Right forelimb (tissue), 1 donor: ENCODE measurements around the gene CAPRIN1.
"Not testable (repeated sequence)": the region's sequence is repeated elsewhere in the genome, so short reads cannot be mapped to it uniquely, and the experiment has no call there.

ENCODE experiments used
- DNase-seq: peaks from one replicate; pipeline ENCODE4 v3.0.0-alpha.2; 2018

The CAPRIN1 gene

DNA sequence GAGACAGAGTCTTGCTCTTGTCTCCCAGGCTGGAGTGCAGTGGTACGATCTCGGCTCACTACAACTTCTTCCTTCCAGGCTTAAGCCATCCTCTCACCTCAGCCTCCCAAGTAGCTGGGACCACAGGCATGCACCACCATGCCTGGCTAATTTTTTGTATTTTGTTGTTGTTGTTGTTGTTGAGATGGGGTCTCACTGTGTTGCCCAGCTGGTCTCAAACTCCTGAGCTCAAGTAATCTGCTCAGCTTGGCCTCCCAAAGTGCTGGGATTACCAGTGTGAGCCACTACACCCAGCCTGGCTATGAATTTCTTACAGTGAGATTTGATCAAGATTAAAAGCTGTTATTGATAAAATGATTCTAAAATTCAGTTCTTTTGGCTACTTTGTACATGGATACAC, 43.4 kb downstream of the CAPRIN1 start:
- not testable (repeated sequence) for DNase-seq

DNA sequence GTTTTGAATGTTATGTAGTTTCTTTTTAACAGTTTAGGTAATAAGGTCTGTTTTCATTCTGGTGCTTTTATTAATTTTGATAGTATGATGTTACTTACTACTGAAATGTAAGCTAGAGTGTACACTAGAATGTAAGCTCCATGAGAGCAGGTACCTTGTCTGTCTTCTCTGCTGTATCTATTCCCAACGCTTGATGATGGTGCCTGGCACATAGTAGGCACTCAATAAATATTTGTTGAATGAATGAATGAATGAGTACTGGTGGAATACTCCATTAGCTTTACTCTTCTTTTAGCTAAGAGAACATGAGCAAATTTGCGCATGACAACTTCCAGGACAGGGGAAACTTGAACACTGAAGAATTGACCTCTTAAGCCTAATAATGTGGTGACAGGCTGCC, 47.3 kb downstream of the CAPRIN1 start:
- no peak for DNase-seq

DNA sequence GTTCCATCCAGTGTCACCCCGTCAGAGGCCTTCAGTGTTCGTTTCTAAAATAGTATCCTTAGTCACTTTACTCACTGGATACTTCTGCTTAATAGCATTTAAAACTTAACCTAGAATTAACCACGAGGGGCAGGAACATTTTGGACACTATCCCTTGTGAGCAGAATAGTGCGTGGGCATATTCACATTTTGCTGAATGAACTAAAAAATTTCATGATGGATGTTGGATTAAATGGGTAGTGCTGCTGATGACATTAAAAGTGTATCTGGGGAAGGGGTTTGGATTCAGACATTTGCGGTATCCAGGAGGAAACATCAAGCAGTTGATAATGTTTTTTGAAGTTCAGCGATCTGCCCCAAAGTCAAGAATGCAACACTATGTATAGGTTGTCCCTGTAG, 53.1 kb downstream of the CAPRIN1 start:
- DNase-seq = no peak

DNA sequence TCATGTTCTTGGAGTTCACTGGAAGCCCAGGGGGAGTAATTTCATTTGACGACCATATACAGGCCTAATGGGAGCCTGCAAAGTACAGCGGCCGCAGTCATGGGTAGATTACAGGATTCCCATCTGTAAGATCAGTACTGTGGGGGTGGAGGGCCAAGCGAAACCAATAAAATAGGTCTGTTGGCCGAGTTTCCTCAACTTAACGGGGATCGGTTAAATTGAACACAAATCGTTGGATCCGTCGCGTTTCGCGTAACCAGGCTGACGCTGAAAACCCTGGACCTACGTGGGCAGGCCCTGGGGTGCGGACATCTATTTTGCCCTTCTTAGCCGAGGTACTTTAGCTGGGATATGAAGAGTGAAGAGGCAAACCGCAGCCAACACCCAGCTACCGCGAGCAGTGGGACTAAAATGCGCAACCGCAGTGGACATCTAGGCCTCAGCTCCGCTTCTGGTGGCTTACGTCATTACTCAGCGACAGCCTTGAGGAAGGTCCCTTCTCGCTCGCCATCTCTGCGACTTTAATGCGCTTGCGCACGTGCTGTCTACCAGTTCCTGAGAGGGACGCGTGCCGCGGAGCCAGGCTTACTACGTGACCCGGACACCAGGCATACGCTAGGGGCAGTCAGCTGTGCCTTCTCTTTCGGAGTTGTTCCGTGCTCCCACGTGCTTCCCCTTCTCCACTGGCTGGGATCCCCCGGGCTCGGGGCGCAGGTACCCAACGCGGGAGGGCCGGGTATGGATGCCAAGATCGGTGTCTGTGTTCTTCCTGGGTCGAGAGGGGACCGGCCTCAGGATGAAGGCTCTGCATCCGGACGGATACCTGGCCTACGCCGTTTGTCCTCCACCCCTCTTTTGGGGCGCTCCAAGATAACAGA, 53.8 kb downstream of the CAPRIN1 start, which contains the start of gene NAT10:
NAT10 (plus strand) TSS at position 551 of the 878 bp plus-strand sequence. CDS start 2,597 bp downstream, outside the sequence.
- DNase-seq = peak; percentile 96

DNA sequence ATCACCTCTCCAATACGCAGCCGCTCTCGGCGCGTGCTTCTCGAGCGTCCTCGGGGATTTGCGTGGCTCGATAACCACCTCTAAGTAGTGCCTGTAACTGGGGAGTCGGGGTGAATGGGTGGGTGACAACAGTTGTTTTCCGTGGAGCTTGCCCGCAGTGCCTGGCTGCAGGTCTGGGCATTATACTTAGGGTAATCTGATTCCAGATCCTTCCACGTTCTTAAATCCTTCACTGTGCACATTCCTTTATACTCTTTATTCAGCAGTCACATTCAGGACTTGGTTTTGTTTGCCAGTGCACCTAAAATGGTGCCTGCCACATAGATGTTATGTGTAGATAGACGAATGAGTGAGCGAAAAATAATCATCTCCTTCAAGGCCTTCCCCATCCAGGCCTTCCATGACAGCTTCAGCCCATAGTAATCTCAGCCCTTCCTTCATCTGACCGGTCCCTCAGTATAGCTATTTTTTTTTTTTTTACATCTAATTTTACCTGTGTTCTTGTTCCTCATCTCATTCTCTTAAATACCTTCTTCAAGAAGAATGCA, 54.5 kb downstream of the CAPRIN1 start:
- no peak for DNase-seq

DNA sequence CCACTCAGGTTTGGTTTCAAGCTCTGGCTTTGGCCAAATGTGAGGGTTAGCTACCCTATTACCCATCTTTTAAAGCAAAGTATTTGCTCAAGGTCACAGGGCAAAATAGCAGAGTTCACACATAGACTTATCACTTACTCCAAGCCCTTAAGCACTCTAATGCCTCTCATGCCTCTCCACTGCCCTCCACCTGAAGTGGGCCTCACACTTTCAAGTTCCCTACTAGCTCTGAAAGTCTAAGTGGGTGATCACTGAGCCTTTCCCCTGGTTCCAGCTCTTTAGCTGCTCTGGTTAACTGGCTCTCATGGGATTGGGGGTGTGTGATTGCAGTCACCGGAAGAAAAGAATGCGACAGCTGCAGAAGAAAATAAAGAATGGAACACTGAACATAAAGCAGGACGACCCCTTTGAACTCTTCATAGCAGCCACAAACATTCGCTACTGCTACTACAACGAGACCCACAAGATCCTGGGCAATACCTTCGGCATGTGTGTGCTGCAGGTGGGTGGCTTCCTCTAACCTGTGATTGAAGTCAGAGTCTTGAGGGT, 60.3 kb downstream of the CAPRIN1 start:
- no peak for DNase-seq

DNA sequence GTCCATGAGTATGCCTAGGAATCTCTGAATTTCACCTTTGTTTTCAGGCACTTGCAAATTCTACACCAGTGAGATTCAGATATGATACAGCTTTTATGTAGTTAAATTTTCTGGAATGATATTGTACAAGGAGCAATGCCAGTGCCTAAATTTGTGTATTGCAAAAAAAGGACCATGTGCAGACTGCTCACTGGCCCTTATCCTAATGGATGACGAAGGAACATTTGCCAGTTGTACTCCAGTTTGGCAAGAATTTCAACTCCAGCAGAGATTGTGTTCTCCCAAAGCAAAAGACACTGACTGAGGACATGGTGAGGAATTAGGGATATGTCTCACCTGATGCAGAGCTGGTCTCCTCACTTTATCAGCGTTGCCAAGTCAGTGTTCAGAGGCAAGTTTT, 62.5 kb downstream of the CAPRIN1 start:
- DNase-seq = no peak

DNA sequence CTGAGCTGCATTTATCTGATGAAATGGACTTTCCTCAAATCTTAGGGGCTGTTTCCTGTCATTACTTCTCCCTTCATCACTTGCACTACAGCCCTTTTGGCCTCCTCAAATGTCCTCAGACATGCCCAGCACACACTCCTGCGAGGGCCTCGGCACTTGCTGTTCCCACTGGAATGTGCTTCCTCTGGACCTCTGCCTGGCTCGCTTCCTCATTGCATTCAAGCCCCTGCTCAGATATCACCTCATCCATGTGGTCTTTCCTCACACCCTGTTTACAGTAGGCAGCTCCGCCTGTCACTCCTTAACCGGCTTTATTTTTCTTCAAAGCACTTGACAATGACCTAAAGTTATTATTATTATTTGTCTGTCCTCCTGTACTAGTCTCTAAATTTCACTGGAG, 62.9 kb downstream of the CAPRIN1 start:
- DNase-seq = no peak

DNA sequence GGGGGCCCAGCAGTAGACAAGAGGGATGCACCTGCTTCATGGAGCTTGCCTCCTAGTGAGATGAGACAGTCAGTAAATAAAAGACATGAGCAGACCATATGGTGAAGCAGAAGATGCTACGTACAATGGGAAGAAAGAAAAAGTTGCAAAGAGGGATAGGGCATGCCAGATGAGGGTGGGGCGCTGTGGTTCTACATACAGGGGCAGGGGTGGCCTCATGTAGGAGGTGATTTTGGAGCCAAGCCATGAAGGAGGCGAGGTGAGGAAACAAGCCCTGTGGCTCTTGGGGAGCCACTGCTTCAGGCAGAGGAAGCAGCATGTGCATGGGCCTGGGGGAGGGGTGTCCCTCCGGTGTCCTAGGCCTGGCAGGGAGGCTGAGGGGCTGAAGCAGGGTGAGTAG, 69.1 kb downstream of the CAPRIN1 start:
- DNase-seq = no peak

DNA sequence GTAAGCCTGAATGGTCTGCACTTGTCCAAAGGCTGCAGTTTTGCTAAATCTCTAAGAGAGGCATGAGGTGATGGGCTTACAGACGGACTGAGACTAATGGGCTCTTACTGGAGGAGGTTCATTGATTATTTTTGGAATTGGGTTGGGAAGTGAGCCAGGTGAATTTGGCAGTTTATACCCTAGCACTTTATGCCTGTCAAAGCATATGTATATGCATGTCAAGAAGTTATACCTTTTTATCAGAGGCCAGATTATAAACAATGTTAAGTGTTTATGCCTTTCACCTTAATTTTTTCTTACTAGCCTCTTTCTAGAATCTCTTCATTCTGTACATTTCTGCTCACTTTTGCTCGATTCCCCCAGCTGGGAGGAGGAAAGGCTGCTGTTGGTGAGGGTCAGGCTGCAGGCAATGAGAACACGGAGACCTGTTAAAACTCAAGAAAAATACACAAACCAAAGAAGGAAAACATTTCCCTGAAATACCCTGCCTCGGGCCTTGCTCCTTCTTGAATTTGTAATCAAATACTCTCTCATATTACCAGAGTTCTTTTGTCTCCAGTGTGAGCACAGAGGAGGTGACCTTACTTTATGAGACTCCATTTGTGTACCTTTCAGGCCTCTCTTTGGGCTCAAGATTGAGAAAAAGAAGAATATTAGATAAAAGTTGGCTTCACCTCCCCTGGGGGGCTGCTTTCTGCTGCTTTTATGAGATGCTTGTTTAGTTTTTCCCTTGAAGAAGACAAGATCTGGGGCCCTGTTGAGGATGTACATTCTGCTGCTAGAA, 73.5 kb downstream of the CAPRIN1 start:
- DNase-seq = no peak

DNA sequence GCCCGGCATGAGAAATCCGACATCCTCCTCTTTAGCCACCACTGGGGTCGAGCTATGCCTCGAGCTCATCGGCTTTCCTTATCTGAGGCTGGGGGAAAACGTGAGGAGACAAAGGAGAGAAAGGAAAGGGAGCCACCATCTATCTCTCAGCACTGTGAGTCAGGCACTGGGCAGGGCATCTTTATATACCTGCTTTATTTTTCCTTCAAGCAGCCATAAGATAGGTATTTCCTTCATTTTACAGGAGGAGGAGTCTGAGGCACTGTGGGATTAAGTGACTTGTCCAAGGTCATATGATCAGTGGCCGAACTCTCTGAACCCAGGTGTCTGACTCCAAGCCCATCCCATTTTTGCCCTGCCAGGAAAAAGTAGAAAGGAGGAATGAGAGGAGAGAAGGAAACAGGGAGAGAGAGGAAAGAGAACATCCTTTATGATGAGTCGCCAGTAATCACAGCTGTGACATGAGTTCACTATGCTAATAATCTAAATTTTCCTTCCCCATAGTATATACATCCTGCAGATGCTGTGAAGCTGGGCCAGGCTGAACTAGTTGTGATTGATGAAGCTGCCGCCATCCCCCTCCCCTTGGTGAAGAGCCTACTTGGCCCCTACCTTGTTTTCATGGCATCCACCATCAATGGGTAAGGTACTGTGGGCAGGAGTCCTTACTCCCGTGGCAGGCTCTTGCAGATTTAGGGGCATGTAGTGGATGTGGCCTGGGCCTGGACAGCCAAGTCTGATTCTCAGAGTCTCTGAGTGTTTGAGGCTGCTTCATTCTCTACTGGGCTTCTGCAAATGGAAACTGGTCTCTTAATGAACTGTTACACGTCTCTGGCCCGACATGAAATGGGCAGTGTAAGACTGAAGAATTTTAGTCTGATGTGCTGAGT, 75.7 kb downstream of the CAPRIN1 start:
- no peak for DNase-seq

DNA sequence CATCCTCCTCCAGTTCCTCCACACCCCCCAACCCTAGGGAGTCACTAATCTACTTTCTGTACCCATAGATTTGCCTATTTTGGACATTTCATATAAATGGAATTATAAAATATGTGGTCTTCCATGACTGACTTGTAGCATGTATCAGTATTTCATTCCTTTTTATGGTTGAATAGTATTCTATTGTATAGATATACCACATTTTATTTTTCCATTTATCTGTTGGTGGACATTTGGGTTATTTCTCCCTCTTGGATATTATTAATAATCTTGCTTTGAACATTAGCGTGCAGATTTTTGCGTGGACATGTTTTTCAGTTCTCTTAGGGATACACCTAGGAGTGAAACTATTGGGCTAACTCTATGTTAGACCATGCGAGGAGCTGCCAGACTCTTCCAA, 77.3 kb downstream of the CAPRIN1 start:
- DNase-seq = no peak

DNA sequence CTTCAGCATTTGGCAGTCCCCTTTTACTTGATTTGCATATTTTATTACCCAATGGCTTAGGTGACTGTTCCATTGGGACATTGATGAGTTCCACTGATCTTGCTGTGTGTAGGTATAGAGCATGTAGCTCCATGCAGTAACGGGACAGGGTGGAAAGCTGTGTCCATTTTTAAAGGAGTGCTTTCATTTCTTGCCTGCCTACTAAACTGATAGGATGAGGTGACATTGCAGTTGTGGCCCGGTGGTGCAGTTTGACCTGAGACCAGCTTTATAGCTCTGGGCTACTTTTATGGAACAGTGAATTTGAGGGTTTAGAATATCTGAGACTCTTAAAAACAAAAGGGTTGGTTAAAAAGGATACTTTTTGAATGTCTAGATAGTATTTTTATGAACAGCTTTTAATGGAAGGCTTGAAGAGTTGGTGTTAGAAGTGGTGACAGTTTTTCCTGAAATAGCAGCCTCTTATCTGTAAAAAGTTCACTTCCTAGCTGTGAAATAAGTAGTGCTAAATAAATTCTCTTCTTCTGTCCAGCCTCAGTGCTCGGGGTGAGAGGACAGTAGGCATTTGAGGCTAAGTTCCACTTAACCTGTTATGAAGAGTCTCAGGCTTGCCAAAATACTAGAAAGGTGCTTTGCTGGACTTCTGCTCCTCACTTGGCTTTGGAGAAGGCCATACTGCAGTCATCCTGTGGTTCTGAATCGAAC, 80.9 kb downstream of the CAPRIN1 start:
- DNase-seq = no peak

DNA sequence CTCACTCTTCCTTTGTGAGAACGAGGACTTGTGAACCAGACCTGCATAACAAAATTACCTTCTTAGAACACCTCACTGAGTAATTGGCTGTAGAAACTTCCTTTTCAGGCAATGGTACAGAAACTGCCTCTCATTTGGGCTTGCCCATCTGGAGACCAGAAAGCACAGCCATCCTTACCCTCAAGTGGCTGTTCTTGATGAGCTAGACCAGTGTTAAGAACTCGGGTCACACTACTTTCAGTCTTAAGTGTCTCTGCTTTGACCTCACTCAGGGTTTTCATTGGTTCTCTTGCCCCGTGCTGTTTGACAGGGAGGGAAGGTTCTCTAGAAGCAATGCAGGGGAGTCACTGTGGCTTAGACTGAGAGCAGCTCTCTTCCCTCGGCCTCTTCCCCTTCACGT, 83.2 kb downstream of the CAPRIN1 start:
- no peak for DNase-seq

DNA sequence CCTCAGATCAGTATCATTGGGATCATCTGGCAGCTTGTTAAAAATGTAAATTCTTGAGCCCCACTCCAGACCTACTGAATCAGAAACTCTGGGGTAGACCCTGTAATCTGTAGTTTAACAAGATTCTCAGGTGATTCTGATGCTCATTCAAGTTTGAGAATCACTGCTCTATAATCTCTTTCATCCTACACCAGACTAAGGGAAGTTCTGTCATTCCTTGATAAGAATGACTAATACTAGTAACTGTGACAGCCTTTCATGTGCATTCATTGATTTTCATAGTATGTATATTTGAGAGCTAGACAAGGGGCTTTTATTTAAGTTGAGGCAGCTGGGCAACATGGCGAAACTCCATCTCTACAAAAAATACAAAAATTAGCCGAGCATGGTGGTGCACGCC, 83.9 kb downstream of the CAPRIN1 start:
- DNase-seq = no peak

DNA sequence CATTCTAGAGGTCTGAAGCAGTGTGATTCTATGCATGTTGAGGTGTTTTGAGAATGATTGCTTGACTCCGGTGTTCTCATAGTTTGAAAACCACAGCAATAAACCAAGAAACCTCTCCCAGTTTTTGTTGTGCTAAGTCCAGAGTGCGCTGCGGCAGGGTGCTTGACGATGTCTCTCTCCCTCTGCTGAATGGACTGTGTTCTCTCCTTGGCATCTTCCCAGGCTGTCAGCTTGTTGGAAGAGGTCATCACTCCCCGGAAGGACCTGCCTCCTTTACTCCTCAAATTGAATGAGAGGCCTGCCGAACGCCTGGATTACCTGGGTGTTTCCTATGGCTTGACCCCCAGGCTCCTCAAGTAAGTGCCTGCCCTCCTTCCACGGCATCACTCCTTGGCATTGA, 84.9 kb downstream of the CAPRIN1 start:
- DNase-seq = no peak

DNA sequence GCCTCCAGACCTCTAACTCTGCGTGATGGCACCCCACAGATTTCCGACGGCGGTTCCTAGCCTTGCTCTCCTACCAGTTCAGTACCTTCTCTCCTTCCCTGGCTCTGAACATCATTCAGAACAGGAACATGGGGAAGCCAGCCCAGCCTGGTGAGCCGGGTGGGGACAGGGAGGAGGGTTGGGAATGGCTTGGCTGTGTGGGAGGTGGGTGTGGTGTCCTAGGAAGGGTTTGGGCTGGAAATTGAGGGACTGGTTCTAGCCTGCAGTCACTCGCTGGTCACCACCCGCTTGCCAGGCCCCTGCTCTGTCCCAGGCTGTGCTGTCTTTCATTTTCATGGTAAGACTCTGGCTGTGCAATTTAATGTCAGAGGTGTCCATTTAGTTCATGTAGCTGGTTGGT, 87.8 kb downstream of the CAPRIN1 start:
- no peak for DNase-seq

DNA sequence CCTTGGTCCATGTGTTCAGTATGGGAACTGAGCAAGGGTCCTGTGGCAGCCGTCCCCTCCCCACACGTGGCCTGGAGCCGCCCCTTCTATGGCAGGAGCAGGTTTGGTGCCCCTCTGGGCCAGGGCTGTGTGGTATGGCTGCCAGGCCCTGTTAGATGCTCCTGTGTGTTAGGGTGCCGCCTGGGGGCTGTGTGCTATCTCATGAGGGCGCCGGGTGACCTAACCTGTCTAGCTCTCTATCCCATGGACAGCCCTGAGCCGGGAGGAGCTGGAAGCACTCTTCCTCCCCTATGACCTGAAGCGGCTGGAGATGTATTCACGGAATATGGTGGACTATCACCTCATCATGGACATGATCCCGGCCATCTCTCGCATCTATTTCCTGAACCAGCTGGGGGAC, 88.6 kb downstream of the CAPRIN1 start:
- no peak for DNase-seq

DNA sequence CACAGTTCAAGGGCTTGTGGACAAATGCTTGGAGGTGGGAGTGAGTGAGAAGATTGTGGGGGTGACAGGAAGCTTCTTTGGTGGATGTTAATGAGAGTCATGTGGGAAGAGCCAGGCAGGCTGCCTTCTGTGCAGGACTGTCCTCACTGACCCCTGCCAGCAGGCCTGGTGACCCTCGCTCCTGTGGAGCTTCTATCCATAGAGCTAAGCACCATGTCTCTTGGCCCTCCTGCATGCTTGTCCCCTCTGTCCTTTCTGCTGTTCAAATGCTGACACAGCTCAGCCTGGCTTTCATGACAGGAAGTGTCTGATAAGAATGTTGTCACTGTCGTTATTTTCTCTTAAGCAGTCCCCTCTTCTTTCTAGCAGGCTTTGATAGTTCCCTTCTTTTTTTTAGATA, 91.5 kb downstream of the CAPRIN1 start:
- no peak for DNase-seq

DNA sequence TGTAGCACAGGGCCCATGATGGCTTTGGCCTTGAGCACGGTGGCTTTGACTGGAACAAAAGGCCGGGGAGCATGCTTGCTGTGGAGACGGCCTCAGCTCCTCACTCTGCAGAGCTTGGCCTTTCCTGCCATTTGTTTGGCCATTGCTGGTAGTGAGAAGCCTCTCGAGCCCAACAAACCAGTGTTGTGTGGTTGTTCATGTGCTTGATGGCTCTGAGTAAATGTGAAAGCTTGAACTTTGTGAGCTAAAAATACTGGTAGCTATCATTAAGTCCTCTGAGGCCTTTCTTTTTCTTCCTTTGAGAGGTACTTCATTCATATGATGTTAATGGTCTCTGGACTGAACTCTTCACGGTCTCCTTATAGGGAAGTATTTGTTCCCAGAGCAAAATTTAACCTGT, 93.5 kb downstream of the CAPRIN1 start:
- DNase-seq = no peak

DNA sequence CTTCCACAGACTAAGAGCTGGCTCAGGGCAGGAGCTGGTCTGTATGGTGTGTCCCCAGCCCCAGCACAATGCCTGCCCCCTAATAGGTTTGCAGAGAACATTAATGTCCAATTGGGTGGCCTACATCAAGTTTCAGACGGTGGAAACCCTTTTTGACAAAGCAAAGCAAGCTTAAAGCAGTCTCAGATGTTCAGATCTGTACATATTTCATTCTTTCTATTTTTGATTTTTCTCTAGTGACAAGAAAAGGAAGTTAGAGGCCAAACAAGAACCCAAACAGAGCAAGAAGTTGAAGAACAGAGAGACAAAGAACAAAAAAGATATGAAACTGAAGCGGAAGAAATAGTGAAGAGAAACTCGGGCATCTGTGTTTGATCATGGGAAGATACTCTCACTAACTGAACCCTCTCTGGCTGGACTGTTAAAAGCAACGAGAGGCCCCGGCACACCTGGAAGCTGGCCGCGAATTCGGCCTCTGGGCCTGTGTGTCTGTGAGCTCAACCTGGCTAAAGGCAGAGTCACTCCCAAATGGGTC, 94.4 kb downstream of the CAPRIN1 start:
- DNase-seq = no peak

DNA sequence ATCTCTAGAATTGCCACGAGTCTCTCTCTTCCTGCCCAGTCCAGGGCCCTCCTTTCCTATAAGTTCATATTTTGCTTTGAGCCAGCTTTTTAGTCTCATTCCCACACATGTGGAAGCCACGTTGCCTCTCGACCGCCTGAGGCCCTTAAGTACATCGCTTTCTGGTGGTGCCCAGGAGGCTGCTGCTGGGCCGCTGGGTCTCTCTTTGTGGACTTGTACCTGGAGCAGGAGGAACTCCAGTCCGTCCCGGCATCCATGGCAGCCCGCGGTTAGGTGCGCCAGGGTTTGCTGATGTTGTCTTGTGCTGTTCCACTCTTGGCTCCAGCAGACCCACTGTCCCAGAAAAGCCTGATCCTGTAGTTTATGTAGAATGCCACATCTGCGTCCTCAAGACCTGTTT, 94.9 kb downstream of the CAPRIN1 start:
- no peak for DNase-seq
